Measurements from ENCODE around the gene MRPL57. TPM values are rescaled to one million over a fixed set of nuclear protein-coding genes. Genes with fewer than 3 reads are reported as not detected.
"Not testable (repeated sequence)": the region's sequence is repeated elsewhere in the genome, so short reads cannot be mapped to it uniquely, and the experiment has no call there.

Gene MRPL57
- total RNA-seq, 1 donor from 2014 or later: 16.1 TPM

DNA sequence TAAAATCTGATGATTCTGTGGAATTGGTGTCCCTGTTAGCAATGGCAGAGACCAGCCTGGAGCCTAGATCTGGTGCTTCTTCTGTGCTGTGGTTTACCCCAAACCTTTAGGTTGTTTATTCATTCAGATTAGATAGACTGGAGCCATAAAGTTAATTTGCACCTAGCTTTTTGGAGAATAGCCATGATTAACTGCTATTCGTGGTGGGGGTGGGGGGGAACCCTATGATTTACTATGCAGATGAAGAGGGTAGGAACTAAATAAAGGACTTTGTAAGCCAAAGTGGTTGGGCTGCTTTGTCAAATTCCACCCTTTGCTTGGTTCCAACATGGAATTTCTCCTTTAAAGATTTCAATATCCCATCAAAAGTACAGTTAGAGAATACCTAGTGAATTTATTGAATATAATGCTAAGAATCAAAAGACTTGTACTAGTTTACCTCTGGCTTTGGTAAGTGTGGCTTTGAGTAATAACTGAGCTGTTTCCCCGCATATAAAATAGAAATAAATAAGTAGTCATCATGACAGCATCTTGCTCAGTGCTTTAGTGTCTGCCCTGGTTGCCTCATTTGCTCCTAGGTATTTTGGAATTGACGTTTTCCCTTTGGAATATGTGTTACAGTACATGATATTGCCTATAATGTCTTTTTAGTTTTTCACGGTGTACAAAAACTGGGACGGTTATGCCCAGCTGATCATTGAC, 27.8 kb upstream of the MRPL57 start:
- Mint-ChIP-seq H3K4me1 (ENCODE audit: unreplicated experiment) (peaks cover 13% of the 10 kb centered on the region), H3K9me3 (ENCODE audit: unreplicated experiment) (no peaks in the 10 kb centered on the region), H3K27me3 (ENCODE audit: unreplicated experiment) (no peaks in the 10 kb centered on the region), H3K27ac (ENCODE audit: unreplicated experiment) (no peak overlapping the region), H3K4me3 (ENCODE audit: unreplicated experiment) (no peak overlapping the region), H3K36me3 (ENCODE audit: unreplicated experiment) (peaks cover 22% of the 10 kb centered on the region)
- no peak for DNase-seq (ENCODE audit: extremely low spot score, unreplicated experiment)
- TF ChIP-seq, protein P1, sequence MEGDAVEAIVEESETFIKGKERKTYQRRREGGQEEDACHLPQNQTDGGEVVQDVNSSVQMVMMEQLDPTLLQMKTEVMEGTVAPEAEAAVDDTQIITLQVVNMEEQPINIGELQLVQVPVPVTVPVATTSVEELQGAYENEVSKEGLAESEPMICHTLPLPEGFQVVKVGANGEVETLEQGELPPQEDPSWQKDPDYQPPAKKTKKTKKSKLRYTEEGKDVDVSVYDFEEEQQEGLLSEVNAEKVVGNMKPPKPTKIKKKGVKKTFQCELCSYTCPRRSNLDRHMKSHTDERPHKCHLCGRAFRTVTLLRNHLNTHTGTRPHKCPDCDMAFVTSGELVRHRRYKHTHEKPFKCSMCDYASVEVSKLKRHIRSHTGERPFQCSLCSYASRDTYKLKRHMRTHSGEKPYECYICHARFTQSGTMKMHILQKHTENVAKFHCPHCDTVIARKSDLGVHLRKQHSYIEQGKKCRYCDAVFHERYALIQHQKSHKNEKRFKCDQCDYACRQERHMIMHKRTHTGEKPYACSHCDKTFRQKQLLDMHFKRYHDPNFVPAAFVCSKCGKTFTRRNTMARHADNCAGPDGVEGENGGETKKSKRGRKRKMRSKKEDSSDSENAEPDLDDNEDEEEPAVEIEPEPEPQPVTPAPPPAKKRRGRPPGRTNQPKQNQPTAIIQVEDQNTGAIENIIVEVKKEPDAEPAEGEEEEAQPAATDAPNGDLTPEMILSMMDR (IDR thresholded peaks at IDR 0.05): no peak

DNA sequence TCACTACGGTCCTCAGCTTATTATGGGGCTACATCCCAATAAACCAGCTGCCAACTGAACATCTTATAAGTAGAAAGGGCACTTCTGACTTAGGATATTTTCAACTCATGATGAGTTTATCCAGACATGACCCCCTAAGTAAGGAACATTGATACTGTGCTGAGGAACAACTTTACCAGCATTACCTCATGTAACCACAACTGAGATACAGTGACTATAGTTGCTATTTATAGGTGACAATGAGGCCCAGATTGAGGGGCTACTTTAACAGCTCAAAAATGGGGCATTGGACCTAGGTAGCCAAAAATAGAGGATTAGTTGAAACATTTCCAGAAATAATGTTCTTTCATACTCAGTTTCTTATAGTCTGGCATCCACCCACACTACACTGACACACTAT, 26.9 kb upstream of the MRPL57 start:
- H3K4me1 Mint-ChIP-seq (ENCODE audit: unreplicated experiment): peaks cover 9% of the 10 kb centered on the region
- H3K27ac Mint-ChIP-seq (ENCODE audit: unreplicated experiment): peak overlapping the region; percentile 65
- H3K27me3 Mint-ChIP-seq (ENCODE audit: unreplicated experiment): no peaks in the 10 kb centered on the region
- DNase-seq (ENCODE audit: extremely low spot score, unreplicated experiment): no peak
- H3K4me3 Mint-ChIP-seq (ENCODE audit: unreplicated experiment): no peak overlapping the region
- TF ChIP-seq, protein P1 (IDR thresholded peaks at IDR 0.05): no peak
- H3K9me3 Mint-ChIP-seq (ENCODE audit: unreplicated experiment): no peaks in the 10 kb centered on the region
- H3K36me3 Mint-ChIP-seq (ENCODE audit: unreplicated experiment): peaks cover 20% of the 10 kb centered on the region

DNA sequence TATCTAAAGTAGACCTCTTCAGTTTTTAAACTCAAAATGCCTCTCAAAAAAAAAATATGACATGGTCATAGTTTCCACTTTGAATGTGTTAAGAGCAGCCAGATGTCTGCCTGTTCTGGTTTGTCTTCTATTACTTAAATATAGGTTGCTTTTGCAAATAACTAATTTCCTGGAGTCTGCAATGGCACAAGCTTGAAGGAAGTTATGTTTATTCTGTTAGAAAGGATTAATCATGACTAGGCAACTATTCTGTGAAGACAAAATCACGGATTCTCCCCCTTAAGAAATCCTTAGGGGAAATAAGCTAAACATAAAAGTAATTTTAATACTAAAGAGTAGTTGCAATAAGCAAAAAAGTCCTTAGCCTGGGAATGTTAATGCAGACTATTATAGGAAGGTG, 26.4 kb upstream of the MRPL57 start:
- no peak for DNase-seq (ENCODE audit: extremely low spot score, unreplicated experiment)
- H3K9me3 Mint-ChIP-seq (ENCODE audit: unreplicated experiment): no peaks in the 10 kb centered on the region
- no peaks in the 10 kb centered on the region for H3K27me3 Mint-ChIP-seq (ENCODE audit: unreplicated experiment)
- peaks cover 21% of the 10 kb centered on the region for H3K36me3 Mint-ChIP-seq (ENCODE audit: unreplicated experiment)
- H3K4me1 Mint-ChIP-seq (ENCODE audit: unreplicated experiment): peaks cover 8% of the 10 kb centered on the region
- H3K4me3 Mint-ChIP-seq (ENCODE audit: unreplicated experiment): no peak overlapping the region
- TF ChIP-seq, protein P1 (IDR thresholded peaks at IDR 0.05): no peak
- H3K27ac Mint-ChIP-seq (ENCODE audit: unreplicated experiment): peak overlapping the region; percentile 65

- Mint-ChIP-seq H3K27ac (ENCODE audit: unreplicated experiment) (no peak overlapping the region), H3K4me3 (ENCODE audit: unreplicated experiment) (no peak overlapping the region)
- TF ChIP-seq, protein P1 (IDR thresholded peaks at IDR 0.05): no peak
Observed at GRCh38 chr13:21152251-21152899, 24.1 kb upstream of the MRPL57 start.

DNA sequence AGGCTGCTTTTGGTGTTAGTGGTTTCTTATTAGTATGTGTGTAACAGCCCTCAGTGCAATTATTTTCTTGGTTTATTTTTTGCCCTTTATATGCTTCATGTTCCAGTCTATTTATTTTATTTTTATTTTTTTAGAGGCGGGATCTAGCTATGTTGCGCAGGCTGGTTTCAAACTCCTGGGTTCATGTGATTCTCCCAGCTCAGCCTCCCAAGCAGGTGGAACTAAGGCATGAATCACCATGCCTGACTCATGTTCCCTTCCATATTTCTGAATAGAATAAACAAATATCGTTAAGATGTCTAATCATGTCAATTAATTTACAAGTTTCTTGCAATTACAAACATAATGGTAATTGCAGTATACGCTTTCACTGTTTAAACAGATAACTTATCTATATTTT, 11.8 kb upstream of the MRPL57 start:
- TF ChIP-seq, protein P1 (IDR thresholded peaks at IDR 0.05): no peak
- Mint-ChIP-seq H3K27me3 (ENCODE audit: unreplicated experiment) (no peaks in the 10 kb centered on the region), H3K9me3 (ENCODE audit: unreplicated experiment) (no peaks in the 10 kb centered on the region), H3K4me3 (ENCODE audit: unreplicated experiment) (no peak overlapping the region), H3K36me3 (ENCODE audit: unreplicated experiment) (peaks cover 3% of the 10 kb centered on the region), H3K4me1 (ENCODE audit: unreplicated experiment) (no peaks in the 10 kb centered on the region), H3K27ac (ENCODE audit: unreplicated experiment) (no peak overlapping the region)
- no peak for DNase-seq (ENCODE audit: extremely low spot score, unreplicated experiment)

More at GRCh38 chr13:21152251-21152899, 24.1 kb upstream of the MRPL57 start:
- no peaks in the 10 kb centered on the region for H3K9me3 Mint-ChIP-seq (ENCODE audit: unreplicated experiment)
- H3K4me1 Mint-ChIP-seq (ENCODE audit: unreplicated experiment): peaks cover 8% of the 10 kb centered on the region
- no peak for DNase-seq (ENCODE audit: extremely low spot score, unreplicated experiment)
- no peaks in the 10 kb centered on the region for H3K27me3 Mint-ChIP-seq (ENCODE audit: unreplicated experiment)
- H3K36me3 Mint-ChIP-seq (ENCODE audit: unreplicated experiment): peaks cover 10% of the 10 kb centered on the region

- not testable (repeated sequence) for DNase-seq (ENCODE audit: extremely low spot score, unreplicated experiment); H3K4me3 Mint-ChIP-seq (ENCODE audit: unreplicated experiment); H3K4me1 Mint-ChIP-seq (ENCODE audit: unreplicated experiment); H3K27me3 Mint-ChIP-seq (ENCODE audit: unreplicated experiment); H3K9me3 Mint-ChIP-seq (ENCODE audit: unreplicated experiment); H3K36me3 Mint-ChIP-seq (ENCODE audit: unreplicated experiment); H3K27ac Mint-ChIP-seq (ENCODE audit: unreplicated experiment)
Observed at GRCh38 chr13:21165606-21166005, 10.9 kb upstream of the MRPL57 start.

All from osteocyte (in vitro differentiated cells).